K562 (cell line): Measurements from ENCODE around the gene DCXR.

Experiments
- POLR2A ChIP-seq: fragments of 450-650 bp; conservative IDR thresholded peaks from 2 replicates; pipeline ENCODE4 v1.6.1; 2016
- REST ChIP-seq, 2 experiments: fragments of 450-650 bp; formaldehyde crosslinking in 1 of 2; IDR thresholded peaks; 2 replicates each; pipeline versions ENCODE4 v1.4.0 to v1.6.1; 2014 to 2020; ENCODE audit warnings: mild to moderate bottlenecking in 2 of 2, borderline replicate concordance in 1 of 2, low read depth in 1 of 2
- ZKSCAN1 ChIP-seq: fragments of 150-350 bp; IDR thresholded peaks from 2 replicates; pipeline ENCODE4 v1.6.1; 2016; ENCODE audit warnings: low read depth, low read length
- ZNF57 ChIP-seq: fragments of 450-650 bp; formaldehyde crosslinking; IDR thresholded peaks from 2 replicates; pipeline ENCODE4 v1.4.0; 2020; ENCODE audit warnings: mild to moderate bottlenecking, moderate library complexity

- TF ChIP-seq ZNF57 (CRISPR knock-in tag) (no peak), REST (IDR thresholded peaks at IDR 0.05; ENCODE audit: borderline replicate concordance) (no peak), REST (CRISPR knock-in tag; IDR thresholded peaks at IDR 0.05; ENCODE audit: low read depth) (no peak), ZKSCAN1 (no peak), POLR2A (no peak; the same call in 1 of the 2 replicates)
These were observed 20.8 kb upstream of the DCXR start for GRCh38 chr17:82058230-82058854.
